A673 (cell line): ENCODE measurements around the gene SEMA6D.

Source experiments
- EZH2 ChIP-seq: fragments of 200-600 bp; sonication (generic); IDR thresholded peaks from 2 replicates; pipeline ENCODE4 v1.6.1; 2017; ENCODE audit warnings: borderline replicate concordance, low read depth, mild to moderate bottlenecking, mixed read lengths, antibody characterized with exemption, low read length; ENCODE audit not compliant: poor library complexity, severe bottlenecking
- TF ChIP-seq, protein P1 (sequence below): fragments of 300-800, 200-600 bp; sonication (generic); conservative IDR thresholded peaks from 2 replicates; pipeline ENCODE4 v1.5.1; 2017; ENCODE audit warnings: low read depth, mild to moderate bottlenecking, antibody characterized with exemption, low read length, moderate library complexity, mixed read lengths

DNA sequence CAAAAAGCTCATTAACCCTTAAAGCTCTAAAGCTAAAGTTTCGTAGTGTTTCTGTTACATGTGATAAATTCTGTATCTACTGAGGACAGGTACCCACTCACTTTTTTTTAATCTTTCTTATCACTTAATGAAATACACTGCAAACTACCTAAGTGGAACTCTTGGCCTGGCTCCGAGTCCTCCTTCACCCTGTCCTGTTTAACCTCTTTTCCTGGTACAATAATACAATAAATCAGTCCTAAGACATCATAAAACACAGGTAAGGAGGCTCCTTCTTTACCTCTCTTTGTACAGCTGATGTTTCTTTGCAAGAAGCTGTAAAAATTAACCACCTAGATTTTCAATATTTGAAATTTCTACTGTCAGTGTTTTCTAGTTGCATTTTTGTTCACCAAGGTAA, 15.8 kb downstream of the SEMA6D start:
- TF ChIP-seq, protein P1, sequence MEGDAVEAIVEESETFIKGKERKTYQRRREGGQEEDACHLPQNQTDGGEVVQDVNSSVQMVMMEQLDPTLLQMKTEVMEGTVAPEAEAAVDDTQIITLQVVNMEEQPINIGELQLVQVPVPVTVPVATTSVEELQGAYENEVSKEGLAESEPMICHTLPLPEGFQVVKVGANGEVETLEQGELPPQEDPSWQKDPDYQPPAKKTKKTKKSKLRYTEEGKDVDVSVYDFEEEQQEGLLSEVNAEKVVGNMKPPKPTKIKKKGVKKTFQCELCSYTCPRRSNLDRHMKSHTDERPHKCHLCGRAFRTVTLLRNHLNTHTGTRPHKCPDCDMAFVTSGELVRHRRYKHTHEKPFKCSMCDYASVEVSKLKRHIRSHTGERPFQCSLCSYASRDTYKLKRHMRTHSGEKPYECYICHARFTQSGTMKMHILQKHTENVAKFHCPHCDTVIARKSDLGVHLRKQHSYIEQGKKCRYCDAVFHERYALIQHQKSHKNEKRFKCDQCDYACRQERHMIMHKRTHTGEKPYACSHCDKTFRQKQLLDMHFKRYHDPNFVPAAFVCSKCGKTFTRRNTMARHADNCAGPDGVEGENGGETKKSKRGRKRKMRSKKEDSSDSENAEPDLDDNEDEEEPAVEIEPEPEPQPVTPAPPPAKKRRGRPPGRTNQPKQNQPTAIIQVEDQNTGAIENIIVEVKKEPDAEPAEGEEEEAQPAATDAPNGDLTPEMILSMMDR, result no peak
- TF ChIP-seq EZH2, result no peak
